22Rv1 (cell line): ENCODE data around the gene ABCB8.
"Not testable (repeated sequence)": the region's sequence is repeated elsewhere in the genome, so short reads cannot be mapped to it uniquely, and the experiment has no call there.

ENCODE experiments used
- H3K27ac ChIP-seq: fragments of 450-650 bp; 2 replicates; pipeline ENCODE4 v1.5.1; 2017
- ZFX ChIP-seq: fragments of 450-650 bp; IDR thresholded peaks from 2 replicates; pipeline ENCODE4 v1.6.1; 2017; ENCODE audit warnings: antibody characterized with exemption, borderline replicate concordance
- TF ChIP-seq, protein P1 (sequence below): fragments of 450-650 bp; IDR thresholded peaks from 2 replicates; pipeline ENCODE4 v1.5.1; 2017; ENCODE audit warnings: mild to moderate bottlenecking

The ABCB8 gene

DNA sequence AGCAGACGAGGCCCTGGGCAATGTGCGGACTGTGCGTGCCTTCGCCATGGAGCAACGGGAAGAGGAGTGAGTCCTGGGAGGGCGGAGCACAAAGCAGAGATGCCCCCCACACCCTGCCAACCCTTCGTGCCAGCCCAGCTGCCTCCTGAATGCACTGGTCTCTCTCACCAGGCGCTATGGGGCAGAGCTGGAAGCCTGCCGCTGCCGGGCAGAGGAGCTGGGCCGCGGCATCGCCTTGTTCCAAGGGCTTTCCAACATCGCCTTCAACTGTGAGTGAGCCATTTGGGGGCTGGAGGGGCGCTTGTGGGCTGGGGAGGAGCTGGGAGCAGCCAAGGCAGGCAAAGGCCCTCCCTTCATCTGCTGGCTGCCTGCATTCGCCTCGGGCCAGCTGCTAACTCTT lies 7.7 kb downstream of the ABCB8 start:
- H3K27ac ChIP-seq = no peak overlapping the region

DNA sequence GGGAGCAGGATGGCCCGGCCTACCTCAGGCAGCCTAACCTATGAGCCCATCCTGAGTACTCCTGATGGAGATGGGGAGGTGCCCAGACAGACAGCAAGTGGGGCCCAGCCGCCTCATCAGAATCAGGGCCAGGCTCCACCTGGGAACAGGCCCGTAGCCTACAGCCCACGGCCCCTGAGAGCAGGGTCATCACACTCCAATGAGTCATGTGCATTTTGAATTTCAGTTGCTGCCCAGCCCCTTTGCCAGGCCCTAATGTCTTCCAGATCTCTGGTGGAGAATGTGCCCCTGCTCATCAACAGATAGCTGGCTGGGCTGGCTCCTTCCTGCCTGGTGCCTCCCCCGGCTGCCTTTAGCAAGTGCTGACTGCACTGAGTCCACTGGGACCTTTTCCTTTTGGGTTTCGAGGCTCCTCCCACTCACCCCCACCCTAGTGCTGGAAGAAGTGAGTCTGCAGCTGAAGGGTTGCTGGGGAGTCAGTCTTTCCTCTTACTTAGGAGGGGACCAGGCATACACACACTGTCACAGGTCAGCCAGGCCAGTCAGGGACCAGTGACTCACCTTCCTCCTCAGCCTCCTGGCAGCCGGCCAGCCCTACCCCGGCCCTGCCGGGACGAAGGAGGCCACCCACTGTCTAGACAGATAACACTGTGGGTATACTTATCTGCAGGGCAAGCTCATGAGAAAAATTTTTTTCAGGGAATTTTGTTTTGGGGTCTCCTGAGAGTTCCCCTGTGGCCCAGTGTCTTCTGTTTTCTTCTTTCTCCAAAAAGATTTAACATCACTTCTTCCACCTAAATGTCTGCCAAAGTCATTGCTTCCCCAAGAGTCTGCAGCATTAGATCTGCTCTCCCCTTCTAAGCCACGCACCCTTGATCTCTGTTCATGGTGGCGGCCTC lies 10.9 kb downstream of the ABCB8 start:
- TF ChIP-seq, protein P1, sequence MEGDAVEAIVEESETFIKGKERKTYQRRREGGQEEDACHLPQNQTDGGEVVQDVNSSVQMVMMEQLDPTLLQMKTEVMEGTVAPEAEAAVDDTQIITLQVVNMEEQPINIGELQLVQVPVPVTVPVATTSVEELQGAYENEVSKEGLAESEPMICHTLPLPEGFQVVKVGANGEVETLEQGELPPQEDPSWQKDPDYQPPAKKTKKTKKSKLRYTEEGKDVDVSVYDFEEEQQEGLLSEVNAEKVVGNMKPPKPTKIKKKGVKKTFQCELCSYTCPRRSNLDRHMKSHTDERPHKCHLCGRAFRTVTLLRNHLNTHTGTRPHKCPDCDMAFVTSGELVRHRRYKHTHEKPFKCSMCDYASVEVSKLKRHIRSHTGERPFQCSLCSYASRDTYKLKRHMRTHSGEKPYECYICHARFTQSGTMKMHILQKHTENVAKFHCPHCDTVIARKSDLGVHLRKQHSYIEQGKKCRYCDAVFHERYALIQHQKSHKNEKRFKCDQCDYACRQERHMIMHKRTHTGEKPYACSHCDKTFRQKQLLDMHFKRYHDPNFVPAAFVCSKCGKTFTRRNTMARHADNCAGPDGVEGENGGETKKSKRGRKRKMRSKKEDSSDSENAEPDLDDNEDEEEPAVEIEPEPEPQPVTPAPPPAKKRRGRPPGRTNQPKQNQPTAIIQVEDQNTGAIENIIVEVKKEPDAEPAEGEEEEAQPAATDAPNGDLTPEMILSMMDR = no peak
- TF ChIP-seq ZFX = no peak
- H3K27ac ChIP-seq = peak overlapping the region; percentile 15; the same call in 1 of the 2 replicates

More for the DNA sequence above, 7.7 kb downstream of the ABCB8 start:
- TF ChIP-seq, protein P1 = no peak
- no peak for TF ChIP-seq ZFX

DNA sequence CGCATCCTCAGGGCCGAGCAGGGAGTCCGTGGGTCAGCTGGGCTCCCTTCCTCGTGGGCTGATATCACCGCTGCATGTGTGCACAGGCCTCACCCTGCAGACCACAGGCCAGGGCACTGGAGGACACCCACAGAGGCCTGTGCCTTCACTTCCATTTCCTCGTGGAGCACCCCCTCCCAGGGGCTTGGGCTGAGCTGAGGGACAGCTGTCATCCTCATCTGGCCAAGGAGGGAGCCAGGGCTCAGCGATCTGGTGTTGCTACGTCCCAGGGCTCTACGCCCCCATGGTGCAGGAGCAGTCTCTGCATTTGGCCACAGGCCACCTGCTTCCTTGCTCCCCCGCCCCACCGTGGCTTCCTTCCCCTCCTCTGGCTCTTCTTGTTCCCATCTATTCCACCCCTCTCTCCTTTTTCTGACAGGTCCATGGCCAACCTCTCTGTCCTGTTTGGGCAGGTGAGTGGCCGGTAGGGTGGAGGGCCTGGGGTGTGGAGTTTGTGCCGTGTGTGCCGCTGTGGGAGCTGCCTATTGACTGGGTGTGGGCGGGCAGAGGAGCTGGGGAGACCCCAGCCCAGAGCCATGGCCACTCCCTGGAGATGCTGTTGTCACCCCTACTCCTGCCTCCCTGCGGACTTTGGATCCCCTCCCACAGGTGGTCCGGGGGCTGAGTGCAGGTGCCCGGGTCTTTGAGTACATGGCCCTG lies 11.7 kb downstream of the ABCB8 start:
- TF ChIP-seq ZFX = no peak
- TF ChIP-seq, protein P1 = no peak
- H3K27ac ChIP-seq = peak overlapping the region; percentile 15; the same call in 1 of the 2 replicates

DNA sequence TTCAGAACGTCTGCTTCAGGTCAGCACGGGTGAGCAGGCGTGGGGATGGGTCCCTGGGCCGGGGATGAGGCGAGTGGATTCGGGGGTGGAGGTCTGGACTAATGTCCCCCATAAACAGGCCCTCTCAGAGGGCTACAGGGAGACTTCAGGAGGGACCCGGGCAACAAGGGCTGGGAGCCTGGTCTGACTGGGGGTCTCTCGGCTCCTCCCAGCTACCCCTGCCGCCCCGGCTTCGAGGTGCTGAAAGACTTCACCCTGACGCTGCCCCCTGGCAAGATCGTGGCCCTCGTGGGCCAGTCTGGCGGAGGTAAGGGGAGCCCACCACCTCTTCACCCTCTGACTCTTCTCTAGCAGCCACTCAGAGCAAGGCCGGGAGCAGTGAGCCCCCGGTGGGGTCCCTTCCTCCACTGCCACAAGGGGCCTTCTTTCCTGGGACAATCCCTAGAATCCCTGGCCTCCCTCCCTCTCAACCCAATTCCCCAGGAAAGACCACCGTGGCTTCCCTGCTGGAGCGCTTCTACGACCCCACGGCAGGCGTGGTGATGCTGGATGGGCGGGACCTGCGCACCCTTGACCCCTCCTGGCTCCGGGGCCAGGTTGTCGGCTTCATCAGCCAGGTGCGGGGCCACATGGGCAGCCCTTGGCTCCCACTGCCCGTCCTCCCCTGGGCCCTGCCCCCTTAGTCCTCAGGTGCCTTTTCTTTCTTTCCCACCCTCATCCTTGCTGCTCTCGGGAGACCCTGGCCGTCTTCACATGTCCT lies 12.5 kb downstream of the ABCB8 start:
- TF ChIP-seq ZFX = no peak
- TF ChIP-seq, protein P1 = no peak
- H3K27ac ChIP-seq = no peak overlapping the region

DNA sequence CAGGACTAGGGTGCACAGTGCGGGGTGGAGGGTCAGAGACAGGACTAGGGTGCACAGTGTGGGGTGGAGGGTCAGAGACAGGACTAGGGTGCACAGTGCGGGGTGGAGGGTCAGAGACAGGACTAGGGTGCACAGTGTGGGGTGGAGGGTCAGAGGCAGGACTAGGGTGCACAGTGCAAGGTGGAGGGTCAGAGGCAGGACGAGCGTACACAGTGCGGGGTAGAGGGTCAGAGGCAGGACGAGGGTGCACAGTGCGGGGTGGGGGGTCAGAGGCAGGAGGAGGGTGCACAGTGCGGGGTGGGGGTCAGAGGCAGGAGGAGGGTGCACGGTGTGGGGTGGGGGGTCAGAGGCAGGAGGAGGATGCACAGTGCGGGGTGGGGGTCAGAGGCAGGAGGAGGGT lies 15.2 kb downstream of the ABCB8 start:
- H3K27ac ChIP-seq = not testable (repeated sequence)

DNA sequence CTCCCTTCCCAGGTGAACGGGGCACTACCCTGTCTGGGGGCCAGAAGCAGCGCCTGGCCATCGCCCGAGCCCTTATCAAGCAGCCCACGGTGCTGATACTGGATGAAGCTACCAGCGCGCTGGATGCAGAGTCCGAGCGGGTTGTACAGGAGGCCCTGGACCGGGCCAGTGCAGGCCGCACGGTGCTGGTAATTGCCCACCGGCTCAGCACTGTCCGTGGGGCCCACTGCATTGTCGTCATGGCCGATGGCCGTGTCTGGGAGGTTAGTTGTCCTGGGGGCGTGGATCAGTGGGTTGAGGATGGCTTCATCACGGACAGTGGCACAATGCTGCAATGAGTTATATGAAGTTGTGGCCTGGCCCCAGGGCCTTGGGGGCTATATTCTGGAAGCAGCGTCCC lies 15.7 kb downstream of the ABCB8 start:
- TF ChIP-seq ZFX = no peak
- TF ChIP-seq, protein P1 = no peak

DNA sequence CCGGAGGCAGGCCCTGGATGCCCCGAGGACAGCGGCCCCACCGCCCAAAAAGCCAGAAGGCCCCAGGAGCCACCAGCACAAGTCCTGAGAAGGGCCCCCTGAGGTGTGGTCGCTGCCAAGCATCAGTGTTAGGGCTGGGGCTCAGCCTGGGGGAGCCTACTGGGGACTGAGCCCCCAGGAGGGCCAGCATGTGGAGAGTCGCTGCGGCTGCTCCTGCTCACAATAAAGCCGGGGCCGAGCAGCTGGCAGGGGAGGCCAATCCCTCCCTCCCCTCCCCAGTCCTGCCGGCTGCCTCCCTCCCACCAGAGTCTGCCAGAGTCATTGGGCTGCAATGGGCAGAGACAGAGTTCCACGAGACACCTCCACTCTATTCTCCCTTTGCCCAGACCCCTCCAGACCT lies 17.0 kb downstream of the ABCB8 start:
- no peak for TF ChIP-seq ZFX
- TF ChIP-seq, protein P1 = no peak
- H3K27ac ChIP-seq = no peak overlapping the region

More for the DNA sequence above, 15.7 kb downstream of the ABCB8 start:
- no peak overlapping the region for H3K27ac ChIP-seq
